Measurements from ENCODE around the gene CIT. TPM values are rescaled to one million over a fixed set of nuclear protein-coding genes. Genes with fewer than 3 reads are reported as not detected.

The CIT gene
- total and polyA plus RNA-seq, 10 of the 15 experiments (the other 5 are each of a cell fraction or from before 2014, with no cell fraction given) = 1.0 to 38.2 (median 14.9) TPM

DNA sequence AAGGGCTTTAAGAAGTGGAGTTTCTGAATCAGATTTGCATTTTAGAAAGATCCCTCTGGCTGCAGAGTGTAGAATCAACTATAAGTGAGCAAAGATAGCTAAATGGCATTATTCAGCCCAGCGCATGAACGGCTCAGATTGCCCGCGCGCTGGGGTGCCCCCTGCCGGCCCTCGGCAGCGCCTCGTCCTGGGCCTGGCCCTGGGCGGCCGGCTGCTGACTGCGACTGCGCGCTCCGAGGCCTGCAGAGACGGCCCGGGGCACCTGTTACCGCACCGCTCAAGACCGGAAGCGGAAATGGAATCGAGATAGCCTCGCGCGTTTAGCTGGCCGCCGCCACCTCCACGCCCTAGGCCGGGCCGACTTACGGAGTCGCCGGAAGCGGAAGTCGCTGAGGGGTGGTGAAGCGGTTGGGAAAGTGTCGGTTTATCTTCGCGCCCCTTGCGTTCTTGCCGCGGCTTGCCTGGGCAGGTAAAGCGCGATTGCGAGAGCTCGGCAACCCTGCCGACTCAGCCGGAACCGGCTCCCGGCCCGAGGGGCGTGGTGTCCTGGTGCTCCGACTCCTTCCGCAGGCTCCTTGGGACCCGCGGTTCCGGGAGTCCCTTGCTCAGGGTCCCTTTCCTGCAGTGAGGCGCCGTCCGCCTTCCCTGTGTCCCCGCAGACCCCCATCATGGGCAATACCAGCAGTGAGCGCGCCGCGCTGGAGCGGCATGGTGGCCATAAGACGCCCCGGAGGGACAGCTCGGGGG, 209.4 kb downstream of the CIT start, which contains the start of gene PRKAB1 (continued):
- TF ChIP-seq TARDBP (IDR thresholded peaks at IDR 0.05; ENCODE audit: borderline replicate concordance) = no peak
- TF ChIP-seq PAX8 (IDR thresholded peaks at IDR 0.05) = no peak
- TF ChIP-seq RFX5 (IDR thresholded peaks at IDR 0.05; ENCODE audit: low read depth, low read length) = 0 out of 2 replicates have a peak, but pooled peaks have one; percentile 14
- peak; percentile 76; the same call in 1 of the 2 replicates for TF ChIP-seq CBFB (IDR thresholded peaks at IDR 0.05; ENCODE audit: low read depth)
- TF ChIP-seq NFIC (IDR thresholded peaks at IDR 0.05; ENCODE audit: low read depth, low read length) = no peak
- TF ChIP-seq MXI1 (IDR thresholded peaks at IDR 0.05; ENCODE audit: low read depth, low read length) = peak; percentile 91
- no peak for TF ChIP-seq ZNF24 (IDR thresholded peaks at IDR 0.05)
- TF ChIP-seq, protein P1, sequence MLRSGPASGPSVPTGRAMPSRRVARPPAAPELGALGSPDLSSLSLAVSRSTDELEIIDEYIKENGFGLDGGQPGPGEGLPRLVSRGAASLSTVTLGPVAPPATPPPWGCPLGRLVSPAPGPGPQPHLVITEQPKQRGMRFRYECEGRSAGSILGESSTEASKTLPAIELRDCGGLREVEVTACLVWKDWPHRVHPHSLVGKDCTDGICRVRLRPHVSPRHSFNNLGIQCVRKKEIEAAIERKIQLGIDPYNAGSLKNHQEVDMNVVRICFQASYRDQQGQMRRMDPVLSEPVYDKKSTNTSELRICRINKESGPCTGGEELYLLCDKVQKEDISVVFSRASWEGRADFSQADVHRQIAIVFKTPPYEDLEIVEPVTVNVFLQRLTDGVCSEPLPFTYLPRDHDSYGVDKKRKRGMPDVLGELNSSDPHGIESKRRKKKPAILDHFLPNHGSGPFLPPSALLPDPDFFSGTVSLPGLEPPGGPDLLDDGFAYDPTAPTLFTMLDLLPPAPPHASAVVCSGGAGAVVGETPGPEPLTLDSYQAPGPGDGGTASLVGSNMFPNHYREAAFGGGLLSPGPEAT (IDR thresholded peaks at IDR 0.05; ENCODE audit: low read depth) = peak; percentile 49
- peak; percentile 30; the same call in 1 of the 2 replicates for TF ChIP-seq IRF5 (IDR thresholded peaks at IDR 0.05; ENCODE audit: borderline replicate concordance)
- peak; percentile 68 for TF ChIP-seq BACH1 (IDR thresholded peaks at IDR 0.05; ENCODE audit: borderline replicate concordance)
- TF ChIP-seq, protein P2, sequence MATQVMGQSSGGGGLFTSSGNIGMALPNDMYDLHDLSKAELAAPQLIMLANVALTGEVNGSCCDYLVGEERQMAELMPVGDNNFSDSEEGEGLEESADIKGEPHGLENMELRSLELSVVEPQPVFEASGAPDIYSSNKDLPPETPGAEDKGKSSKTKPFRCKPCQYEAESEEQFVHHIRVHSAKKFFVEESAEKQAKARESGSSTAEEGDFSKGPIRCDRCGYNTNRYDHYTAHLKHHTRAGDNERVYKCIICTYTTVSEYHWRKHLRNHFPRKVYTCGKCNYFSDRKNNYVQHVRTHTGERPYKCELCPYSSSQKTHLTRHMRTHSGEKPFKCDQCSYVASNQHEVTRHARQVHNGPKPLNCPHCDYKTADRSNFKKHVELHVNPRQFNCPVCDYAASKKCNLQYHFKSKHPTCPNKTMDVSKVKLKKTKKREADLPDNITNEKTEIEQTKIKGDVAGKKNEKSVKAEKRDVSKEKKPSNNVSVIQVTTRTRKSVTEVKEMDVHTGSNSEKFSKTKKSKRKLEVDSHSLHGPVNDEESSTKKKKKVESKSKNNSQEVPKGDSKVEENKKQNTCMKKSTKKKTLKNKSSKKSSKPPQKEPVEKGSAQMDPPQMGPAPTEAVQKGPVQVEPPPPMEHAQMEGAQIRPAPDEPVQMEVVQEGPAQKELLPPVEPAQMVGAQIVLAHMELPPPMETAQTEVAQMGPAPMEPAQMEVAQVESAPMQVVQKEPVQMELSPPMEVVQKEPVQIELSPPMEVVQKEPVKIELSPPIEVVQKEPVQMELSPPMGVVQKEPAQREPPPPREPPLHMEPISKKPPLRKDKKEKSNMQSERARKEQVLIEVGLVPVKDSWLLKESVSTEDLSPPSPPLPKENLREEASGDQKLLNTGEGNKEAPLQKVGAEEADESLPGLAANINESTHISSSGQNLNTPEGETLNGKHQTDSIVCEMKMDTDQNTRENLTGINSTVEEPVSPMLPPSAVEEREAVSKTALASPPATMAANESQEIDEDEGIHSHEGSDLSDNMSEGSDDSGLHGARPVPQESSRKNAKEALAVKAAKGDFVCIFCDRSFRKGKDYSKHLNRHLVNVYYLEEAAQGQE (IDR thresholded peaks at IDR 0.05; ENCODE audit: low read depth, low read length) = no peak
- TF ChIP-seq PRDM15 (CRISPR knock-in tag; IDR thresholded peaks at IDR 0.05) = no peak
- TF ChIP-seq, protein P3, sequence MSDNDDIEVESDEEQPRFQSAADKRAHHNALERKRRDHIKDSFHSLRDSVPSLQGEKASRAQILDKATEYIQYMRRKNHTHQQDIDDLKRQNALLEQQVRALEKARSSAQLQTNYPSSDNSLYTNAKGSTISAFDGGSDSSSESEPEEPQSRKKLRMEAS (IDR thresholded peaks at IDR 0.05; ENCODE audit: low read depth, low read length) = peak; percentile 77
- TF ChIP-seq SUPT20H (IDR thresholded peaks at IDR 0.05; ENCODE audit: borderline replicate concordance, control insufficient read depth, low read depth, low read length) = no peak
- peak; percentile 52 for TF ChIP-seq KLF5 (IDR thresholded peaks at IDR 0.05; ENCODE audit: partially characterized antibody)
- TF ChIP-seq ZSCAN29 (IDR thresholded peaks at IDR 0.05) = no peak
- TF ChIP-seq YY1 (IDR thresholded peaks at IDR 0.05; ENCODE audit: low read depth, low read length) = peak; percentile 51; the same call in 1 of the 2 replicates
- TF ChIP-seq ZNF274 (IDR thresholded peaks at IDR 0.05; ENCODE audit: insufficient read depth, insufficient read length) = no peak
